NCI-H1092 treated with DMSO at 0.1 percent for 48 hours (cell line): ENCODE results near the gene SSR4.
"Not testable (repeated sequence)": the region's sequence is repeated elsewhere in the genome, so short reads cannot be mapped to it uniquely, and the experiment has no call there.

ENCODE experiments used
- DNase-seq: peaks from one replicate; lab custom pipeline; 2025; lab: John Stamatoyannopoulos, UW

Gene SSR4

DNA sequence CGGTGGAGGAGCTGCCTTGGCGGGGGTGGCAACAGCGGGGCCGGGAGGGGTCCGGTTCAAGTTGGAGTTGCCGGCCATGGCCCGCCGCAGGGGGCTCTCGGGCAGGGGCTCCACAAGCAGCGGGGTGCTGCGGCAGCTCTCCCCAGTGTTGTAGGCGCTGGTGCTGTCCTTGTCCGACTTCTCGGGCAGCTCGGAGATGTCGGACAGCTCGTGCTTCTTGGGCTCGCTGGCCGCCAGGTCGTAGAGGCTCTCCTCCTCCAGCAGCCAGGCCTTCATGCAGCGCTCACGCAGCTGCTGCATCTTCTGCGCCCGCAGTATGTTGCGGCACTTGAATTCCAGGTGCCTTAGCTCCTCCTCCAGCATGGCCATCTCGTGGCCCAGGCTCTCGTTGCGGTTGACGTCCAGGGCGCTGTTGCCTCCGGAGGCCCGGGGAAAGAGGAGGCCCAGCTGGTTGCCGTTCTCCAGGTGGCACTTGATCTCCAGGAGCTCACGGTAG is 9.7 kb downstream of the SSR4 start:
- DNase-seq, result no peak

DNA sequence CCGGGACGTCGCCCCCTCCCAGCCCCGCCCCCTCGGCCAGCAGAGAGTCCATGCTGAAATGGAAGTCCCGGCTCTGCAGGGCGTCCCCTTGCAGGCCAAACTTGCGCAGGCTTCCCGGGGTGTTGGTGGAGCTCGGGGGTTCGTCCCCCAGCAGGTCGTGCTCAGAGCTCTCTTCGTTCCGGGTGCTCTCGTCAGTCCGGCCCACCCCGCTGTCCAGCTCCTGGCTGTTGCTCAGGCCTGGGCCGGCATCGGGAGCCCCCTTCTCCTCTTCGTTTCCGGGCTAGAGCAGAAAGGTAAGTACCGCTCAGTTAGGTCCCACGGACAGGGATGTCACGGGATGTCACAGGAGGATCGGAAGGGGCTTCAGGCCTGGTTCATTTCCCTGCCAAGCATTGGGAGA is 10.2 kb downstream of the SSR4 start:
- DNase-seq, result no peak

DNA sequence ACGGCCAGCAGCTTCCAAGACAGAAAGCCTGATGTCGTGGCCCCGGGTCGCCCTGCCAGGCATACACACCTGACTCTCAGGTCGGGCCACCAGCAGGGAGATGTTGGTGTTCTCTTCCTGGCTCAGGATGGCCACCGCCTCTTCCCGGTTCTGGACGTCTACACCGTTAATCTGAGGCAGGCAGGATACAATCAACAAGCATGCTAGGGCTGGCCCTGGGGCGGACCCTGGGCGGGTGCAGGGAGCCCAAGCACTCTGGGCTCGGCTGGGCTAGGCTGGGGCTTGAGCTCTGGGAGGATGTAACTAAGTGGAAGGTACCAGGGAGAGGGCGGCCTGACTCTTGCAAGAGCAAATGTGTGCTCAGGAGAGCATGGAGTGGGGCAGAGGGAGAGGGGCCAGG is 11.0 kb downstream of the SSR4 start:
- no peak for DNase-seq

DNA sequence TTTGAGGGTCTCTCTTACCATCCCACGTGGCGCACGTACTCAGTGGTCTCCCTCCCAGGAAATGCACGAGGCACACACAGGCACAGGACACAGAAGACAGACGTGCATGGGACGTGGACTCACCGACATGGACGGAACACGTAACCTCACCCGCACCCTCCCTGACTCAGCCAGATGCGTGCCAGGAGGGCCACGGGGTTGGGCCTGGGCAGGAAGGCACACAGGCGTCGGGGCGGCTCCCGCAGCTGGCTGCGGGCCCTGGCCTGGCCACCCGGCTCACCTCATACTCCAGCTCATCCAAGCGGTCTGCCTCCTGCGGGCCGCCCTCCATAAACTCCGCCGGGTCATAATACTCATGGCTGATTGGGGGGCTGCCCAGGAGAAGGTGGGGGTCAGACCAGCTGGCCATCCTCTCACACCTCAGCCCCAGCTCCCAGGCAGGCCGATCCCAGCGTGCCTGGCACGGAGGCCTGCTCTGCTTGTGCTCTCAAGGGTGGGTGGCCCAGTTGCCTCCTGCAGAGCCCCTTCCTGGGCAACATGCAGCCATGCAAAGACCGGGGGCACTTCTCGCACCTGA is 12.6 kb downstream of the SSR4 start:
- DNase-seq, result no peak

DNA sequence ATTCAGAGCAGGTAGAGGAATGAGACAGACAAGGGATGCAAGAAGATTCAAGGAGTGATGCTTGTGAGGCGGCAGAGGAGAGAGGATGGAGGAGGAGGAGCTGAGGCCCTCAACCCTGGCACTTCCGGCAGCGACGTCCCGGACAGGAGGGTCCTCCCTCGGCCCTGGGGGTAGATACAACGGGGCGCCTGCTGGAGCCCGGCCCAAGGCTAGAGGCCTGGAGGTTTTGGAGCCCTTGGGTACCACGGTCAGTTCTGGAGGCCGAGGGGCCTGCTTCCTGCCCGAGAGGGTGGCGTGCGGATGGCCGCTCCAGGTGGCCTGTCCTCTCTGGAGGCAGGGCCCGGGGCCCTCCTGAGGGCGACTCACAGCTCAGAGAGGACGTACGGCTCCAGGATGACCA is 13.5 kb downstream of the SSR4 start:
- no peak for DNase-seq

DNA sequence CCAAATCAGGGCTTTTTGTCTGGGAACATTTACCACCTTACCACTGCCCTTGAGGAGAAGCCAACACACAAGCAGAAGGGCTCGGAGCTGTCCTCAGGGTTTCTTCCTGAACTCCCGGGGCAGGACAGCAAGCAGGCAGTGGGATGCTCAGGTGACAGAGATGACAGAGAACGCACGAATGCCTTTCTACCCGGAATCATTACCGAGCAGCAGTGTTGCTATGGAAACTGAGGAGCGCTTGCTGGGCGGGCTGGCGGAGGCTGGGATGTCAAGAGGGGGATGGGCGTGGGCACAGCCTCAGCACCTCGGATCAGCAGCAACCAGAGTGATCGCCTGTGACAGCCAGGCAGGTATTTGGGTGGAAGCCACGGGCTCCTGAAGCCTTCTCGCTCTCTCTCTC is 17.8 kb downstream of the SSR4 start:
- no peak for DNase-seq

DNA sequence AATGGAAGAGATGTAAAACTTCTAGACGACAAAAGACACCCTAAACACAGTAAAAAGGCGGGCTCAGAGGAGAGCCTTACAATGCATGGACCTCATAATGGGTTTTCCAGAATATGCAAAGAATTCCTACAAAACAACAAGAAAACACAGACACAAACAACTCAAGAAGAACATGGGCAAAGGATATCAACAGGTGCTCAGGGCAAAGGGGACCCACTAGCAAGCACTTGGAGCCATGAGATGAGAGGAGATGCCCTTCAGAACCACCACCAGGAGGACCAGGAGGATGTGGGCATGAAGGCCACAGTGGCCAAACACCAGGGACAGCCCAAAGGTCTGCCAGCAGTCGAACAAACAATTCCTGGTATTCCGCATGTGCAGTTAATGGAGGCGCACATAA is 18.7 kb downstream of the SSR4 start:
- DNase-seq, result no peak

DNA sequence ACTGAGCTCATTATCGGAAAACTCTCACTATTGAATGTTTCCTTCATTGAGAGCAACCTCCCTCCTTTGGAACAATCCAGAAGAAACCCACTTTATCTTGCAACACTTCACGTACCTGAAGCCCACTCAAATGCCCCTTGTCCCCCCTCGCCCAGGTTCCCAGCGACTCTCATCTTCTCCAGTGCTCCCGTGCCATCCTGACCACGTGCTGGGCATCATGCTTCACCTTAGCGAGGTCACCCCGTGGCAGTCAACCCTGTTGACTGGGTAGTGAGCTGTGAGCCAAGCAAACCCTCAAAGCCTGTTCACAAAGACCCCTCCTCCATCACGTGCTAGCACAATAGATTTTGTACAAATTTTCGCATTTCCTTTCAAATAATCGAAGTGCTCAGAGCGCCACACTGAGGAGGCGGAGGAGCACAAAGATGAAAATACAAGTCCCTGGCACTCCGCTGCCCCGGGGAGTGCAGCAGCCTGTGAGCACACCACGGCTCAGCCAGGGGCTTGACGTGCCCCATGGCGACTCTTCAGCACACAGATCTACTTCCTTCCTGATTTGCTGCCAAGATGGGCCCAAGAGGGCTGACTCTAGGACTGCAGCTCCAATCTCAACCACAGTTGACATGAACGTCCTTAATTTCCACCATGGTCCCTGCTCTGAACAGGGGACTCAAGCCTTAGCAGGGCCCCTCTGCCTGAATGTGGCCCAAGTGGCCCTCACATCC is 20.3 kb downstream of the SSR4 start:
- no peak for DNase-seq

DNA sequence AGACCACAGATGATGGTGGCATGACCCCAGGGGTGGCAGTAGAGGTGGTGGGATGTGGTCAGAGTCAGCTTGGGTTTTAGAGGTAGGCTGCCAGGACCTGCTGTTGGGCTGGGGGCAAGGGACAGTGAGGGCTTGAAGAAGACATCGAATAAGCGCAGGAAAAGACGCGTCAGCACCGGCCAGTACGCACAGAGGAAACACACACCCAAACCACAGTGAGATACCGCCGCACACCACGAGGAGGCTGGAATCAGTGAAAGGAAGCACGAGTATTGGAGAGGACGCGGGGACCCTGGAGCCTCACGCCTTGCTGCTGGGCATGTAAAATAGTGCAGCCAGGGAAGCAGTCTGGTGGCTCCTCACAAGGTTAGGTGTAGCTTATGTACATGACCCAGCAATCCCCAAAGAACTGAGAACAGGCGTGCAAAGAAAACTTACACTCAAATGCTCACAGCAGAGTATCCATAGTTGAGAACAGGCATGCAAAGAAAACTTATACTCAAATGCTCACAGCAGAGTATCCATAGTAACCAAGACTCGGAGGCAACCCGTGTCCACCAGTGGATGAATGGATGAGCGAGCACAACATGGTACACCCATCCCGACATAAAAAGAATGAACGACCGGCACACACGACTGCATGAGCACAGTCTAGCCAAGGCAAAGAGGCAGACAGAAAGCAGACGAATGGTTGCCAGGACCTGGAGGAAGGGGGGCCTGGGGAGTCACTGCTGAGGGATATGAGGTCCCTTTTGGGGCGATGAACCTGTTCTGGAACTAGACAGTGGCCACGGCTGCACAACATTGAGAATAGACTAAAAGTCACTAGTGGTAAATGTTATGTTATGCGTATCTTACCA is 22.6 kb downstream of the SSR4 start:
- no peak for DNase-seq

DNA sequence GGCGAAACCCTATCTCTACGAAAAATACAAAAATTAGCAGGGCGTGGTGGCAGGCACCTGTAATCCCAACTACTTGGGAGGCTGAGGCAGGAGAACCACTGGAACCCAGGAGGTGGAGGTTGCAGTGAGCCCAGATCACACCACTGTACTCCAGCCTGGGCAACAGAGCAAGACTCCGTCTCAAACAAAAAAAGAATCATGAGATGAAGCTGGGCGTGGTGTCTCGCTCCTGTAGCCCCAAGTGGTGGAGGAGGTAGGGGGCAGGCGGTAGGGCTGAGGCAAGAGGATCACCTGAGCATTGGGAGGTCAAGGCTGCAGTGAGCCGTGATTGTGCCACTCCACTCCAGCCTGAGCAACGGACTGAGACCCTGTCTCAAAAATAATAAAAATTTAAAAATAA is 23.6 kb downstream of the SSR4 start:
- not testable (repeated sequence) for DNase-seq

DNA sequence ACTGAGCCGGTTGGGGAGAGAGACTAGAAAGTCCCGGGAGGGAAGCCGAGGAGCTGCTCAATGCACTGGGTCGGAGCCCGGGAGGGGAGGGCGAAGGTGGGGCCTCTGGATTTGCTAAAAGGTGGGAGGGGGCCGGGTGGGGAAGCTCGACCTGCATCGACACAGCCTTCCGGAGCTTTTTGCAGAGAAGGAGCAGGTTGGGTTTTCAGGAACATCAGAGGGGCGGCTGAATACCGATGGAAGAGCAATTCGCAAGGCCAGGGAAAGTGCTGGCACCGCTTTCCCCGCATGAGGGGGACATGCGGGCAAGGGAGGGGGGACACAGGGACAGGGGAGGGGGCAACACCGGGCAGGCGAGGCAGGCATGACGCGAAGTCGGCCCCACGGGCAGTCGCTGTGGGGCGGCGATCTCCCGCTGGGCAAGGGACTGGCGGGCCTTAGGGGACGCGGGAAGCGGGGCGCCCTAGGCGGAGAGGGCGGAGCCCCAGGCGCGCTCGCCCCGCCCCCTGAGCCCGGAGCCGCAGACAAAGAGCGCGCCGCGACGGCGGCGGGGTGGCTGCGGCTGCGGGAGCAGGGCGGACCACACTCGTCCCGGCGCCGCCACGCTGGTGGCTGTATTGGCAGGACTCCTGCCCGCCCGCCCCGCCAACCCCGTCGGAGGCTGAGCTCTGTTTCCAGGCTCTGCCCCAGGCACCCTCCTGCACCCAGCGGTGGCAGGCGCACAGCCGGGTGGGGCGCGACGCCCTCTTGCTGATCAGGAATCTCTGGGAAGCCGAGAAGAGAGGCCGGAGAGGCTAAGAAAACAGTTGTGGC is 24.3 kb downstream of the SSR4 start:
- DNase-seq, result peak; percentile 66

DNA sequence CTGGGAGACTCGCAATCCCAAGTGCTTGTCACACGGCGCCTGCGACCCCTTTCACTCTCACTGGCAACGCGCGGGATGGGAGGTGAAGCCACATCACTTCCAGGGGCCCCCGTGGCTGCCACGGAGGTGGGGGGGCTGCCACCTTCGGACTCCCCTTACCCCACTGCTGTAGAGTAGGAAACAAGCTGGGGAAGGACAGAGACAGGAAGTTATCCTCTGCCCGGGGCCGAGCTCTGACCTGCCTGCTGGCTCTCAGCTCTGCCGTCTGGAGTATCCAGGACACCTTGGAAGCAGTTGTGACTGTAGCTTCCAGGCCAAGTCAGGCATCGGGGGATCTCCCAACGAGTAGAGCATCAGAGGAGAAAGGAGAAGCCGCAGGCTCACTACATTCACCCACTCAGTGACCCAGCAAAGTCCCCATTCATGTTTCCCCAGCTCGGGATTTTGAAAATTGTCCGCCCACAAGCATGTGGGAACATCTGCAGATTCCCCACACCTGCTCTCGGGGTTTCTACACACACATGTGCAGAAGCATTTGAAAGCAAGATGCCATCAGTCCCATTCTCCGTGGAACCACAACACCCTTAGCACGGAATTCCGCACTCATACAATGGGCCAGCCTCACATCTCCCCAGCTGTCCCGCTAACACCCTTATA is 25.0 kb downstream of the SSR4 start:
- DNase-seq, result peak; percentile 46

DNA sequence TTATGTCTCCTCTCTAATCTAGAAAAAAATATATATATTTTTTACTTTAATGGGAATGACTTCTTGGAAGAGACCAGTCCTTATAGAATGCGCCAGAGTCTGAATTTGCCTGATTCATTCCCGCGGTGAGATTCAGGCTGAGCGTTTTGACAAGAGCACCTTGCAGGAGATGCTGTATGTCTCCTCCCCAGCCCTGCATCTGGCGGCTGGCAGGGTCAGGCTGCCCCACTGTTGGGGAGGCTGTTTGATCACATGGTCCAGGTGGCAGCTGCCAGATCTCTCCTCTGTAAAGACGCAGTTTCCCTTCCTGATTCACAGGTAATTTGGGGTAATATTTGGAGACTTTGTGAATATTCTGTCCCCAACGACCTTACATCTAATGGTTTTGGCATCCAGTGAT is 26.1 kb downstream of the SSR4 start:
- peak; percentile 28 for DNase-seq

DNA sequence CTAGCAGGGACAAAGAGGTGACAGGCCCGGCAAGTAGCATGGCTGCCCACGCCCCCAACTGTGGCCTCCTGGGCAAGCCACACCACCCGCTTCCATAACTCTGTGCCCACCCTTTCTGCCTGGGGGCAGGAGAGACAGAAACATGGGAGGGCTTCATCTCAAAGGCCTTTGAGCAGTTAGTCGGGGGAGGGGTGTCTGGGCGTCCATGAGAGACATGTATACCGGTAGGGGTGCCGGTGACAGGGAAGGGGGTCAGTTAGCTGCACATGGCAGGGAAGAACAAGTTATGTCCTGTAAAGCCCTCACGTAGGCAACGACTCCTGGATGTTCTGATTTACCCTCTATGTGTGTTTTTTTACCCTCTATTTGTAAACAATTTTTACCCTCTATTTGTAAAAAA is 26.6 kb downstream of the SSR4 start:
- DNase-seq, result peak; percentile 31

DNA sequence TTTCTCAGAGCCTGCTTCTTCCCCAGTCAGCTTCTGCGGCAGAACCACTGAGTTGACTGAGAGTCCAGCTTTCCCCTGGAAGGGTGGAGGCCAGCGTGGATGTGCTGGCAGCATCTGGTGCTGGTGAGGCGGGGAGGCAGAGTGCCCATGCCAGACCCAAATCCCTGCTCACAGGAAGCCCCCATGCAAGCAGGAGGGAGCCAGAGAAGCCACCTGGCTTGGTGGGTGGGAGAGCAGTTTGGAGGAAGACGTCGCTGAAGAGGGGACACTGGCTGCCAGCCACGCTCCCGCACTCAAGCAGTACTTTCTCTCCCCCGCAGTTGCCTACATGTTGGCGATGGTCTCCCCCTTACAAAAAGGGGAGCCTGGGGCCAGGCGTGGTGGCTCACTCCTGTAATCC is 29.9 kb downstream of the SSR4 start:
- DNase-seq, result no peak

DNA sequence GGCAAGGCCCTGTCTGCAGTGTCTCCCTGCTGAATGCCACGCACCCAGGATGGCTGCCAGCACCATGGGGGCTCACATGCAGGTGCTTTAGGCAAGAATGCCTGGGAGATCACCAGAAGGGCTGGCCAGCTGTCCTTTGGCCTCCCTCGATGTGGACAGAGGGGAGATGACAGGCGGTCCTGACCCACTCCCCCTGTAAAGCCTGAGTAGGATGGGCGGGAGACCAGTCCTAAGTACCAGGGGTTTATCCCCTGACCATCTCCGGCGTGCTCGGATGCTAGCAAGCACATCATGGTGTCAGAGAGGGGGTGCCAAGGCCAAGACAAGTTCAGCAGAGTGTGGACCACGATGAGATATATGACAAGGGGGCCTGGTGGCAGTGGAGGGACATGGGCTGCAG is 30.6 kb downstream of the SSR4 start:
- DNase-seq, result no peak

DNA sequence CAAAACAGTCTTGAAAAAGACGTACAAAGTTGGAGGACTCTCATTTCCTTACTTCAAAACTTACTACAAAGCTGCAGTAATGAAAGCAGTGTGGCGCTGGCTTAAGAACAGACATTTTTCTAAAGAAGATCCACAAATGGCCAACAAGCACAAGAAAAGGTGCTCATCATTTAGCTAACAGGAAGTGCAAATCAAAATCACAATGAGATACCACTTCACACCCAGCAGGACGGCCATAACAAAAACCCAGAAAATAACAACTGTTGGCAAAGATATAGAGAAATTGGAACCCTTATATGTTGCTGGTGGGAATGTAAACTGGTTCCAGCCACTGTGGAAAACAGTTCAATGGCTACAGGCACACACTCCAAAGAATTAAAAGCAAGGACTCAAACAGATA is 32.5 kb downstream of the SSR4 start:
- no peak for DNase-seq

DNA sequence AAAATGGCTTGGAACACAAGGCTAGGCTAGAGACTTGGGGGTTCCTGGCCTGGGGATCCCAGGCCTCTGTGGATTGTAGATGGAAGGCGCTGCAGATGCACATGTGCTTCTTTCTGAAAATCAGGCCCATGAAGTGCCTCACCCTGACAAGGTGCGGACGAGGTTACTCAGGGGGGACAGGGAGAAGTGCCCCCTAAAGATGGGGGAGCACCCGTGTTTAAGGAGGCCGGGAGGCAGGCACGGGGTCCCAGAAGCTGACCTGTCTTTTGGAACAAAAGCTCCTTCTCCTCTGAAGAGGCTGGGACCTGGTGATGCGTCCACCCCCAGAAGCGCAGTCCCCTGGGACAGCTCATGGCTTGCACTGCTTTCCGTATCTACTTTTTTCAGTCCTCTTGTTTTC is 33.4 kb downstream of the SSR4 start:
- DNase-seq, result no peak

DNA sequence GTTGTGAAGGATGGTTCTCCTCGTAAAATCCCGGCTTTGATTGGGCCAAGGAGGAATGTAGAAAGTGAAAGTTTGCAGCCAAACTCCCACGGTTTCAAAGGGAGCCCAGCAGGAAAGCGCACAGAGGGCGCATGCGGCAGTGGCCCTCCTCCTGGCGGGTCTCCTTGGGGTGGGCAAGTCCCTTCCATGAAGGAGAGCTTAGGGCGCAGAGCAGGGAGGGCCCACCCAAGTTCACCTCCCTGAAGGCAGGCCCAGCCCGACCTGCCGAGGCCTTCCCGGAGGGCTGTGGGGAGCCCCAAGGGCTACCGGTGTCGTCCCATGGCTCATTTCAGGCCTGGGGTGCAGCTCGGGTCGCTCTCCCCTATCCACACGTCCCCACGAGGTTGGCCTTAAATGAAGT is 33.8 kb downstream of the SSR4 start:
- no peak for DNase-seq

DNA sequence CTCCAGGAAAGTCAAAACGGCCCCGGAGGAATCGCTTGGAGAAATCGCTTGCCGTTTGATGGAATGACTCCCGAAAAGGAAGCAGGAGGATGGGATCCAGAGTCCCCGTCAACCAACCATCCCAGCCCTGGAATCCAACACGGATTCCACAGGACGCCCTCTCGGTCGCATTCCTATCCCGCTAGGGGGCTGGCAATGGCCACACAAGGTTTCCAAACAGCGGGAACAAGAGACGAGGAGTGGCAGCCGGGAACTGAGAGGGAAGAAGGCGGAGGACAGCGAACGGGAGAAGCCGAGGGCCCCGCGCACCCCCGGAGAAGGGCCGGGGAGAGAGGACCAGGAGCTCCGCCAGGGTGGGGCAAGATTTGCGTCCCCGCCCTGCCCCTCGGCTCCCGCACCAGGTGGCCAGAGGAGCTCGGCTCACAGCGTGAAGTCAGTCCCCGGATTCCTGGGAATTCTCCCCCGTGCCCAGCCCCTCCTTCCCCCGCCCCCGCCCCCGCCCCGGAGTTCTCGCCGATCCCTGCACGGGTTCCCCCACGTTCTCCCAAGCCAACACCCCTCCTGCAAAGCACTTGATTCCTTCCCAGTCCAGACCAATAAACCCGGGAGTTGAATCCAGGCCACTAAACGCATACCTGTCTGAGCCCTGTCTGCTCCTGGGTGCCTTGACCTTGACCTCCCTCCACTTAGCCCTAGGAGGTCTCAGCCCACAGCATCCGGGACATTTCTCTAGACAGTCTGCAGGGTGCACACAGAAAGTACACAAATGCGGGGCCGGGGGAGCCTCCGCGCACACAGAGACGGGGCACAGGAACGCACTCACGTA is 34.5 kb downstream of the SSR4 start:
- no peak for DNase-seq

DNA sequence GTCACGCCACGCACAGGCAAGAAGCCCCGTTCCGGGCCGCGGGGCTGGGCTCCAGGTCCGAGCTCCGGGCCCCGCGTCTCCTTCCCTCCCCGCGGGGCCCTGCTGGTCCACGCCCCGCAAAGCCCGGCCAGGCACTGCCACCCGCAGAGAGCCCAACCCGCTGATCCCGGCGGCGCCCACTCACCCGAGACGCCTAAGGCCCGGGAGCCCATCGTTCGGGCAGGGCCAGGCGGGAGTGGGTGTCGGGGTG is 35.0 kb downstream of the SSR4 start:
- DNase-seq, result no peak
